HUDEP-2 (cell line): ENCODE data around the gene NPHP3.

ENCODE experiments used
- DNase-seq, 76 experiments: peaks; one replicate each; lab custom pipeline; 2025; ENCODE audit not compliant: unreplicated experiment in 76 of 76; lab: John Stamatoyannopoulos, UW

Gene NPHP3

GRCh38 chr3:132709761-132710160 is 12.4 kb downstream of the NPHP3 start:
- no peak for DNase-seq

GRCh38 chr3:132703733-132704132 is 18.5 kb downstream of the NPHP3 start:
- no peak for DNase-seq

GRCh38 chr3:132695422-132695821 is 26.8 kb downstream of the NPHP3 start:
- no peak for DNase-seq

- no peak for DNase-seq
Measured at GRCh38 chr3:132694991-132695390, 27.2 kb downstream of the NPHP3 start.

- DNase-seq: no peak
Measured at GRCh38 chr3:132690040-132690439, 32.2 kb downstream of the NPHP3 start.

GRCh38 chr3:132682201-132682600 is 40.0 kb downstream of the NPHP3 start:
- no peak for DNase-seq

- DNase-seq: no peak
Measured at GRCh38 chr3:132681421-132681820, 40.8 kb downstream of the NPHP3 start.

GRCh38 chr3:132679911-132680310 is 42.3 kb downstream of the NPHP3 start:
- DNase-seq: no peak

- DNase-seq: no peak
Measured at GRCh38 chr3:132675408-132675807, 46.8 kb downstream of the NPHP3 start.

GRCh38 chr3:132669256-132669777 is 52.9 kb downstream of the NPHP3 start:
- peak in 3 of 76 experiments; percentile 1 to 7 (median 5) for DNase-seq

GRCh38 chr3:132665230-132665745 is 56.9 kb downstream of the NPHP3 start:
- DNase-seq: no peak

GRCh38 chr3:132662212-132662611 is 60.0 kb downstream of the NPHP3 start:
- DNase-seq: no peak

- peak in 3 of 76 experiments; percentile 20 to 42 (median 38) for DNase-seq
Measured at GRCh38 chr3:132661101-132661500, 61.1 kb downstream of the NPHP3 start.

- peak in 2 of 76 experiments; percentile 13 to 47 for DNase-seq
Measured at GRCh38 chr3:132660811-132661070, 61.5 kb downstream of the NPHP3 start.

- DNase-seq: peak in 69 of 76 experiments; percentile 5 to 80 (median 48)
Measured at GRCh38 chr3:132660052-132660810, 62.0 kb downstream of the NPHP3 start, which contains the start of gene UBA5. UBA5 (plus strand) TSS chr3:132660329; CDS start chr3:132660538, 209 bp downstream.

GRCh38 chr3:132659365-132660051 is 62.7 kb downstream of the NPHP3 start, which contains the start of gene ACAD11:
ACAD11 (minus strand) TSS chr3:132659809; CDS start chr3:132659751, 58 bp downstream.
- peak in 65 of 76 experiments; percentile 2 to 82 (median 45) for DNase-seq

GRCh38 chr3:132659000-132659364 is 63.2 kb downstream of the NPHP3 start:
- DNase-seq: peak in 1 of 76 experiments; percentile 6

- DNase-seq: no peak
Measured at GRCh38 chr3:132657869-132658747, 64.1 kb downstream of the NPHP3 start.

GRCh38 chr3:132655471-132655870 is 66.7 kb downstream of the NPHP3 start:
- no peak for DNase-seq

- no peak for DNase-seq
Measured at GRCh38 chr3:132654721-132655120, 67.5 kb downstream of the NPHP3 start.

GRCh38 chr3:132654190-132654589 is 68.0 kb downstream of the NPHP3 start:
- DNase-seq: peak in 1 of 76 experiments; percentile 7
